Inflammatory macrophage (primary cell): Measurements from ENCODE around the gene CRHR2.
"Not testable (repeated sequence)": the region's sequence is repeated elsewhere in the genome, so short reads cannot be mapped to it uniquely, and the experiment has no call there.

Source experiments
- DNase-seq, 2 donors: peaks; one replicate each; pipeline ENCODE4 v3.0.0-alpha.2; 2020 to 2022

CRHR2 gene

GRCh38 chr7:30652698-30653641 is 29.3 kb downstream of the CRHR2 start:
- no peak for DNase-seq

GRCh38 chr7:30652132-30652531 is 30.1 kb downstream of the CRHR2 start:
- DNase-seq, result no peak

GRCh38 chr7:30650421-30650808 is 31.8 kb downstream of the CRHR2 start:
- no peak for DNase-seq

- no peak for DNase-seq
Measured at GRCh38 chr7:30649717-30650420, 32.4 kb downstream of the CRHR2 start.

GRCh38 chr7:30648744-30649540 is 33.3 kb downstream of the CRHR2 start:
- no peak for DNase-seq

GRCh38 chr7:30647589-30648364 is 34.5 kb downstream of the CRHR2 start:
- no peak for DNase-seq

GRCh38 chr7:30646154-30646553 is 36.1 kb downstream of the CRHR2 start:
- DNase-seq, result no peak

- no peak for DNase-seq
Measured at GRCh38 chr7:30645661-30646060, 36.6 kb downstream of the CRHR2 start.

GRCh38 chr7:30644286-30644955 is 37.8 kb downstream of the CRHR2 start:
- no peak for DNase-seq

GRCh38 chr7:30642789-30643188 is 39.5 kb downstream of the CRHR2 start:
- DNase-seq, result no peak

- DNase-seq, result not testable (repeated sequence)
Measured at GRCh38 chr7:30642322-30642721, 39.9 kb downstream of the CRHR2 start.

- no peak for DNase-seq
Measured at GRCh38 chr7:30635798-30636197, 46.5 kb downstream of the CRHR2 start.

- no peak for DNase-seq
Measured at GRCh38 chr7:30634634-30635201, 47.5 kb downstream of the CRHR2 start.

- DNase-seq, result no peak
Measured at GRCh38 chr7:30634193-30634626, 48.0 kb downstream of the CRHR2 start.

- no peak for DNase-seq
Measured at GRCh38 chr7:30633223-30633622, 49.0 kb downstream of the CRHR2 start.

GRCh38 chr7:30630986-30631385 is 51.3 kb downstream of the CRHR2 start:
- no peak for DNase-seq

- DNase-seq, result no peak
Measured at GRCh38 chr7:30627026-30627425, 55.2 kb downstream of the CRHR2 start.

GRCh38 chr7:30625283-30625682 is 57.0 kb downstream of the CRHR2 start:
- DNase-seq, result no peak

- no peak for DNase-seq
Measured at GRCh38 chr7:30618961-30619360, 63.3 kb downstream of the CRHR2 start.

GRCh38 chr7:30618080-30618676 is 64.1 kb downstream of the CRHR2 start:
- no peak for DNase-seq

- DNase-seq, result no peak
Measured at GRCh38 chr7:30617359-30617758, 64.9 kb downstream of the CRHR2 start.
